Measurements from ENCODE around the gene TICAM2. TPM values are rescaled to one million over a fixed set of nuclear protein-coding genes. Genes with fewer than 3 reads are reported as not detected.

Gene TICAM2
- total RNA-seq, 1 donor from 2014 or later, result 0.86 TPM

DNA sequence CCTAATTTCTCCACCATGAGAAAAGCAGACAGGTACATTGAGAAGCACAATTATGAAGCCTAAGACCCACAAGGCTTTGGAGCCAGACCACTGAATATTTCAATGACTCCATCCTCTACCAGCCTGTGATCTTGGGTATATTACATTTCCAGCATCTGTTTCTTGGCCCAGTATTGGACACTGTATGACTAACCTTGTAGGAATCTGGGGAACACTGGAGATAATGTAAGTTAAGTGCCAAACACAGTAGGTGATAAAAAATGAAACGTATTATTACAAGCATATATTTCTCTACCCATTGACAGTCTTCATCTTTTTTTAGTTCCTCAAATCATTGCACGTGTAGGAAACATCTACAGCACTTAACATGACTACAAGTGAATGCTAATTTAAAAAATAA is 29.1 kb downstream of the TICAM2 start:
- no peaks in the 10 kb centered on the region for H3K9me3 Mint-ChIP-seq
- no peak overlapping the region for H3K4me3 Mint-ChIP-seq
- no peaks in the 10 kb centered on the region for H3K4me1 Mint-ChIP-seq
- H3K36me3 Mint-ChIP-seq (ENCODE audit: low read depth), result no peaks in the 10 kb centered on the region
- intact Hi-C loops (cut with micrococcal nuclease), result loop anchor here (5.0 kb wide), 3 partner anchors 196 to 1961 kb away; no protein-coding TSS in a partner anchor
- no peak overlapping the region for H3K27ac Mint-ChIP-seq
- DNase-seq, result no peak
- H3K27me3 Mint-ChIP-seq, result peaks cover 18% of the 10 kb centered on the region

DNA sequence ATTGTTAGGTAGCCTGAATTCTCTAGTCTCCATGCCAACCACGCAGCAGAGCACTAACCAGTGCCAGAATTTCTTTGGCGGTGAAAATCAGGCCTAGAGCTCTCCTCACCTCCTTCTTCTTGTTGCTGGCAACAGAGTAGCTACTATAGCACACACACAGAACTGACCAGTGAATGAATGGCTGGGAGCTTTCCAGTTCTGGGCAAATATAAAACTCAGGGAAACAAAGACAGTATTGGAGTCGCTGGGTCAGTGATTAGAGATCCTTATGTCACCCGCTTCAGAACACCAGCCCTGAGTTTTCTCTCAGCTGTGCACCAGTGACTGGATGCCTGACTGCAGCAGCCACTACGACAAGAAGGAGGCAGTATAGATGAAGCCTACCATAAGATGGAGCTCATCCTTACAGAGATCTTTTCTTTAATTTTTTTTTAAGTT is 30.8 kb downstream of the TICAM2 start:
- H3K27ac Mint-ChIP-seq, result no peak overlapping the region
- H3K4me3 Mint-ChIP-seq, result no peak overlapping the region
- H3K36me3 Mint-ChIP-seq (ENCODE audit: low read depth), result no peaks in the 10 kb centered on the region
- H3K27me3 Mint-ChIP-seq, result peaks cover 26% of the 10 kb centered on the region
- DNase-seq, result no peak
- intact Hi-C loops (cut with micrococcal nuclease), result loop anchor here (5.0 kb wide), 3 partner anchors 194 to 1959 kb away; no protein-coding TSS in a partner anchor
- no peaks in the 10 kb centered on the region for H3K4me1 Mint-ChIP-seq
- no peaks in the 10 kb centered on the region for H3K9me3 Mint-ChIP-seq

DNA sequence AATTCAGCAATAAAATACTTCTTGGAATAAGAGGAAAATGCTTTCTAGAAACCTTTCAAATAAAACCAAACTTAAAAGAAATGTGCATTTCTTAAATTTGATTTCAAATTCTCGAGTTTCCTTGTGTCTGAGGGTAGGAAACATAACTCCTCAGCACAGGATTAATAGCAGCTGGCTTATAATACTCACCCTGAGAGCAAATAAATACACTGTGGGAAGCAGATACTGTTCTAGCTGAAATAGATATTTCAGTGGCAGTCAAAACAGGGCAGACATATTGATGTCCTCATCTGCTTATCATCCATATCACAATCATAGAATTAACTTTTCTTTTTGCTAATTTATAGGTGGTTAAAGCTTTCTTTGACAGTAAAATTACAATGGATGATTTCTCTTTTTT is 33.6 kb downstream of the TICAM2 start:
- no peaks in the 10 kb centered on the region for H3K4me1 Mint-ChIP-seq
- H3K27me3 Mint-ChIP-seq, result peaks cover 37% of the 10 kb centered on the region
- no peak overlapping the region for H3K27ac Mint-ChIP-seq
- no peaks in the 10 kb centered on the region for H3K36me3 Mint-ChIP-seq (ENCODE audit: low read depth)
- H3K4me3 Mint-ChIP-seq, result no peak overlapping the region
- intact Hi-C loops (cut with micrococcal nuclease), result no loop called here
- no peak for DNase-seq
- no peaks in the 10 kb centered on the region for H3K9me3 Mint-ChIP-seq

DNA sequence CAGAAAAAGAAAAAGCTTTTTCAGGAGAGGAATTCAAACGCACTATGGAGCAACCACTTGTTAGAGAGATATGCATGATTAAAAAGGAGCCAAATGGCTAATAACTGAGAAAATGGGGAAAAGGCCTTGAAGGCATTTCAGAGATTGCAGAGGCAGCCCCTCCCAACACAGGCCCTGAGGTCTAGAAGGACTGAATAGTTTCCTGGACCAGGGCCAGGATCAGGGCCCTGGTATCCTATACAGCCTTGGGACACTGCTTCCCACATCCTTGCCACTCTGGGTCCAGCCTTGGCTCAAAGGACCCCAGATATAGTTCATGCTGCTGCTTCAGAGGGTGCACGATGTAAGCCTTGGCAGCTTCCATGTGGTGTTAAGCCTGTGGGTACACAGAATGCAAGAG is 37.0 kb downstream of the TICAM2 start:
- H3K27ac Mint-ChIP-seq, result no peak overlapping the region
- peaks cover 37% of the 10 kb centered on the region for H3K27me3 Mint-ChIP-seq
- no peak for DNase-seq
- no peak overlapping the region for H3K4me3 Mint-ChIP-seq
- H3K4me1 Mint-ChIP-seq, result no peaks in the 10 kb centered on the region
- no peaks in the 10 kb centered on the region for H3K9me3 Mint-ChIP-seq
- intact Hi-C loops (cut with micrococcal nuclease), result no loop called here
- no peaks in the 10 kb centered on the region for H3K36me3 Mint-ChIP-seq (ENCODE audit: low read depth)

DNA sequence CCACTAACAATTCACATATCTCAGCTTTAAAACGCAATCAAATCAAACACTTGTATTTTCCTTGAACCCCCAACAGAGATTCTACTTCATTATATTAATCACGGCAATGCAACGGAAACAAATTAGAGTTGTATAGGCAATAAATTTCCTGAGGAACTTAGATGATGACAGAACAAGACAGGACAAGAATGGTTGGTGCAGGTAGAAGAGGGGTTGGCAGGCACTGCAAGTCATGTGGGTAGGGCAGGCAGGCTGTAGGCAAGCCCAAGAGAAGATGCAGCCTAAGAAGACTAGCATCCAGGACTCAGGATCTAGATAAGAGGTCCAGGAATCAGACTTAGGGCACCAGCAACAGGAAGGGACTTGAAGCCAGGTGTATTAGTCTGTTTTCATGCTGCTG is 41.1 kb downstream of the TICAM2 start:
- H3K27ac Mint-ChIP-seq, result no peak overlapping the region
- H3K9me3 Mint-ChIP-seq, result no peaks in the 10 kb centered on the region
- no peak for DNase-seq
- H3K4me3 Mint-ChIP-seq, result no peak overlapping the region
- intact Hi-C loops (cut with micrococcal nuclease), result no loop called here
- H3K4me1 Mint-ChIP-seq, result peaks cover 9% of the 10 kb centered on the region
- H3K36me3 Mint-ChIP-seq (ENCODE audit: low read depth), result no peaks in the 10 kb centered on the region
- H3K27me3 Mint-ChIP-seq, result peaks cover 29% of the 10 kb centered on the region

DNA sequence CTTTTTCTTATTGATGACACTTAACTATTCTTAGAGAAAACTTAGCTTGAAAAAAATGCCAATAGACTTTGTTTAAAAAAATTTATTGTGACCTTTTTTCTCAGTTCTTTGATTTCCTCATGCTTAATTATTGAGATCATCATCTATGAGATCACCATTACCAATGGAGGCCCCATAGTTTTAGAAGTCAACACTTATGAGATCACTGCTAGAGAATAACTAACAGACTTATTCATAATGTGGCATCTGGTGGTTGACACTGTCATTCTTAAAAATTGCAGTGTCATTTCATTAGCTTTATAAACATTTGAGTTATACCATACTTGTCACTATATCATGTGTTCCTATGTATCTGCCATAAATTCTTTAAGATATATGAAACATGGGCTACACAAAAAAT is 42.8 kb downstream of the TICAM2 start:
- Mint-ChIP-seq H3K4me1 (peaks cover 9% of the 10 kb centered on the region), H3K9me3 (no peaks in the 10 kb centered on the region), H3K36me3 (ENCODE audit: low read depth) (no peaks in the 10 kb centered on the region), H3K27ac (no peak overlapping the region), H3K4me3 (no peak overlapping the region), H3K27me3 (peaks cover 22% of the 10 kb centered on the region)
- DNase-seq, result no peak
- intact Hi-C loops (cut with micrococcal nuclease), result no loop called here

DNA sequence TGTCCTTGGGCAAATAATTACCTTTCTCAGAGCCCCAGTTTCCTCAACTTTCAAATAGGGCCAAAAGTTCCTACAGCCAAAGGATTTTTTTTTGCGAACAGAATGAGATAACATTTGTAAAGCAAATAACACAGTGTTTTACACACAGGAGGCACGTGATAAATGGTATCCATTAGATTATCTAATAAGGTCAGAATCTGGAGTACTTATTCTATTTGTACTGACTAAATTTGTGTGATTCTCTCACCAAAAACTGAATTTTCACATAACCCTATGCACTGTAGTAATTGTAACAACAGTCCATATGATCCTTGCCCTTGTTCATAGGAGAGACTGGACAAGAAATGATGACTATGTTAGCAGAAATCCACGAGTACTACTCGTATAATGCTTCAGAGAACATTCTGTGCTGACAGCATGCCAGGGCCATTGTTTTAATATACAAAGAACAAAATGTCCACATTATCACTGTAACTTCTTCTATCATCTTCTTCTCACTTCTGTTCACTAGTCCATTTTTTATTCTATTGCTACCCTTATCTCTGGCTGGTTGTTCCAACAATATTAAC is 43.8 kb downstream of the TICAM2 start:
- no peak overlapping the region for H3K4me3 Mint-ChIP-seq

DNA sequence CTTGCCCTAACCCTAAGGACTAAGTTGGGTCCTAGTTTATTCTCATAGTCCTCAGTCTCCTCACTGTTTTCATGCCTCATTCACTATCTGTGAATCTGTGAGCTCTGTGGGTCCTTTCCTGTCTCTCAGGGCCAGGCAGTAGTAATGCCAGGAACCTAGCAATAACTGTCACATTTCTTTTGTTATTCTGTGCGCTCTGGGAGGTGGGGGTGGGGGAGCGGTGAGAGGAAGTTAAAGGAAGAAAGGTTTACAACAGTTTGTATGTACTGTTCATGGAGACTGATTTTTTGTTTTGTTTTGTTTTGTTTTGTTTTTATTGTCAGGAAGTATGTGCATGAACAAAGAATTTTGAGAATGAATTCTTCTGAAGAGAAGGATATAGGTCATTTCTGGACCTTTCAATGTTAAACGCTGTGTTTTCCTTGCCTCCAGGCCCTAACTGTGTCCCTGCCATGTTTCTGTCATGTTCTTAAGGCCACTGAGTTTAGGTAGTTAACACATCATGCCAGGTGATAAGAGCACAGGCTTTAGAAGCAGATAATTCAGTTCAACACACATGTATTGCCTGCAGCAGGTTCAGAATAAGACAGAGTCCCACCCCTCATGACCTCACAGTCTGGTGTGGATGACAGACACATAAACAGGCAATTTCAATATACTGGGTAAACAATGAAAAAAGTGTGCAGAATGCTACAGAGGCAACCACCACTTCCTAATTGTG is 44.5 kb downstream of the TICAM2 start:
- peaks cover 9% of the 10 kb centered on the region for H3K4me1 Mint-ChIP-seq
- H3K4me3 Mint-ChIP-seq, result no peak overlapping the region
- H3K9me3 Mint-ChIP-seq, result no peaks in the 10 kb centered on the region
- no peak for DNase-seq
- H3K36me3 Mint-ChIP-seq (ENCODE audit: low read depth), result no peaks in the 10 kb centered on the region
- peaks cover 14% of the 10 kb centered on the region for H3K27me3 Mint-ChIP-seq
- no peak overlapping the region for H3K27ac Mint-ChIP-seq
- intact Hi-C loops (cut with micrococcal nuclease), result no loop called here

More for the DNA sequence above, 43.8 kb downstream of the TICAM2 start:
- no peaks in the 10 kb centered on the region for H3K36me3 Mint-ChIP-seq (ENCODE audit: low read depth)
- peaks cover 19% of the 10 kb centered on the region for H3K27me3 Mint-ChIP-seq
- DNase-seq, result no peak
- H3K4me1 Mint-ChIP-seq, result peaks cover 9% of the 10 kb centered on the region
- no peak overlapping the region for H3K27ac Mint-ChIP-seq
- intact Hi-C loops (cut with micrococcal nuclease), result no loop called here
- no peaks in the 10 kb centered on the region for H3K9me3 Mint-ChIP-seq

DNA sequence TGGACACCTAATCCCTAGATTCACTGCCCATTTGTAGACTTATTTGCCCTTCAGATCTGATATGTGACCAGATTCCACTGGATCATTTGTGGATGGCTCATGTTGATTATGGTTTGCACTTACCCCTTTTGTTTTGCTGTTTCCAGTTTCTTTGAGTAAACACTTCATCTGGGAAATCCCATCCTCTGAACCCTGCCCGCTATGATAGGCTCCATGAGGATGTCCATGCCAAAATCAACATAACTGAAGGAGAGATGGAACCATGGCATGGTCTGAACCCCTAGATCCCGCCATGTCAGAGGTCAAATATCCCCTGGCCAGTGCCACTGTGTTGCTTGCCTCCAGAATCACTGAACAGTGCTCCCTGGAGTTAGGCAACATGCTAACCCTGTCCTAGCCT is 46.0 kb downstream of the TICAM2 start:
- Mint-ChIP-seq H3K27ac (no peak overlapping the region), H3K4me1 (peaks cover 9% of the 10 kb centered on the region), H3K27me3 (peaks cover 19% of the 10 kb centered on the region), H3K4me3 (no peak overlapping the region), H3K9me3 (no peaks in the 10 kb centered on the region), H3K36me3 (ENCODE audit: low read depth) (no peaks in the 10 kb centered on the region)
- intact Hi-C loops (cut with micrococcal nuclease), result no loop called here
- DNase-seq, result no peak

DNA sequence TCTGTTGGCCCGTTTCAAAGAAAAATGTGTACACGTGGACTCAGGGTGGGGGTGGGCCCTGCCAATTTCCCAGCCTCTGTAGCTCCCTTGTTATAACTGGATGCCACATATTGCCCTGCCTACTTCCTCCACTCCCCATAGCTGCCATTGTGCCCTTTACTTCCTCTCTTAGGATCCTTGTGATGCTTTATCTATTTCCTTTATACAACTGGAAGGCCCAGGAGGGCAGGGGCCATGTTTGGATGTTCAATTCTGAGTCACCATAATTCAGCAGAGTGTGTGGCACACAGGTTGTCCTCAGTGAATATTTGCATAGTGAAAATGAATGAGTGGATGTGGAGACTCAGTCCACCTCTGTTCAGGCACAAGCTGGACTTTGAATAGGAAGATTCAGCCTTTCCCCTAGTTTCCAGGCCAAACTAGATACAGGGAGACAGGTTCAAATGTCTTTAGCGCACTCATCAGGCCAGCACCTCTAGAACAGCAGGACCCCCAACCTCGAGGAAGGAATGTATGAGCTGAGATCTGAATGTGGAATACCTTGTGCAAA is 47.1 kb downstream of the TICAM2 start:
- intact Hi-C loops (cut with micrococcal nuclease), result no loop called here
- Mint-ChIP-seq H3K4me3 (no peak overlapping the region), H3K9me3 (no peaks in the 10 kb centered on the region), H3K27me3 (peaks cover 13% of the 10 kb centered on the region), H3K27ac (no peak overlapping the region), H3K4me1 (peaks cover 9% of the 10 kb centered on the region), H3K36me3 (ENCODE audit: low read depth) (no peaks in the 10 kb centered on the region)
- DNase-seq, result no peak

DNA sequence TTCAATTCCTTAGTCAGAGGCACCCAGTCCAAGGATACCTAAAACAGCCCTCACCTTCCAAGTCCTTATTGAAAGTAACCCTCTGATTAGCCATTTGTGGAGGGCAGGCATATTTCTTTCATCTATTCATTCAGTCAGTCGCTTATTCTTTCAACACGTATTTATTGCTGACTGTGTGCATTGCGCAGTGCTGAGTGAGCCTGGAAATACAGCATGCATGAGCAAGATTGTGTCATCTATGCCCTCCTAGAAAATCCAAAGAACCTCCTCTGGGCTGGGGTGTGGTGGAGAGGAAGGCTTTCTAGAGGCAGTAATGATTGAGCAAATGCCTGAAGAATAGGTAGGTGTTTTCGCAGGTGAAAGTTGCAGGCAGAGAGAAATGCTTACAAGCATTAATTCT is 49.2 kb downstream of the TICAM2 start:
- Mint-ChIP-seq H3K4me3 (no peak overlapping the region), H3K9me3 (no peaks in the 10 kb centered on the region)

DNA sequence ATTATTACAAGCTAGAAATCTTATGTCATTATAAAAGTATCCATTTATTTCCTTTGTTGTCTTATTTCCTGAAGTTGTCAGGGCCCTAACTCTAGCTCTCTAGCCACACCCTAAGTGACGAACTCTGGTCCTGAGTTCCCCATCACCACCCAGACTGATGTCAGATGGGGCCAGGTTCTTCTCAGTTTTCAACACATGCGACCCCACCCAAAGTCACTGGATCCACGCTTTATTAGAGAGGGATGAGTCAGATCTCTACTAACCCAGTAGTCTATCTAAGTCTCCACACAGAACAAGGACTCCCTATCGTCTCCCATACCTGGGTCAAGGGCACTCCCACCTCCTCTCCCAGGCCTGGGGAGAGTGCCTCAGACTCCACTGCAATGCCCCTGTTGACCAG is 50.9 kb downstream of the TICAM2 start:
- Mint-ChIP-seq H3K4me1 (peaks cover 2% of the 10 kb centered on the region), H3K9me3 (no peaks in the 10 kb centered on the region), H3K4me3 (no peak overlapping the region), H3K27me3 (peaks cover 10% of the 10 kb centered on the region), H3K27ac (no peak overlapping the region), H3K36me3 (ENCODE audit: low read depth) (no peaks in the 10 kb centered on the region)
- intact Hi-C loops (cut with micrococcal nuclease), result no loop called here
- DNase-seq, result no peak

More for the DNA sequence above, 49.2 kb downstream of the TICAM2 start:
- Mint-ChIP-seq H3K4me1 (peaks cover 10% of the 10 kb centered on the region), H3K27me3 (peaks cover 10% of the 10 kb centered on the region), H3K27ac (no peak overlapping the region), H3K36me3 (ENCODE audit: low read depth) (no peaks in the 10 kb centered on the region)
- DNase-seq, result no peak
- intact Hi-C loops (cut with micrococcal nuclease), result no loop called here

DNA sequence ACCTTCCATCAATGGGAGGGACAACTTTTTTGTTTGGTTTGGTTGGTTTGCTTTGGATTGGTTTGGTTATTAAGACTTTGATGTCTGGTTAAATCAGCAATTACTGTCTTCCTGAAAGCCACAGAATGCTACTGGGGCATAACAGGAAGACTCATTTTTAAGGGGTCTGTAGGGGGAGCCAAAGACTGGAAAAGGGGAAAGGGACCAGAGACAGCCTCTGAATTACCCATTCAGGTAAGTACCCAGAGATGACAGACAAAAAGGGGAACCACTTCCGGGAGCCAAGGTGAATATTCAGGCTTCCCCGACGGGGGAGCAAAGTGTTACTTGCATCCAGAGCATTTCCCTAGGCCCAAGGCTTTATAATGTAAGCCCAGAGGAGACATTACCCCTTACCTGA is 53.1 kb downstream of the TICAM2 start:
- peaks cover 9% of the 10 kb centered on the region for H3K36me3 Mint-ChIP-seq (ENCODE audit: low read depth)
- intact Hi-C loops (cut with micrococcal nuclease), result loop anchor here (10.0 kb wide), 1 partner anchor 374 kb away; no protein-coding TSS in a partner anchor
- peaks cover 7% of the 10 kb centered on the region for H3K4me1 Mint-ChIP-seq
- H3K4me3 Mint-ChIP-seq, result no peak overlapping the region
- DNase-seq, result no peak
- no peak overlapping the region for H3K27ac Mint-ChIP-seq
- H3K9me3 Mint-ChIP-seq, result peaks cover 6% of the 10 kb centered on the region
- H3K27me3 Mint-ChIP-seq, result peaks cover 10% of the 10 kb centered on the region

DNA sequence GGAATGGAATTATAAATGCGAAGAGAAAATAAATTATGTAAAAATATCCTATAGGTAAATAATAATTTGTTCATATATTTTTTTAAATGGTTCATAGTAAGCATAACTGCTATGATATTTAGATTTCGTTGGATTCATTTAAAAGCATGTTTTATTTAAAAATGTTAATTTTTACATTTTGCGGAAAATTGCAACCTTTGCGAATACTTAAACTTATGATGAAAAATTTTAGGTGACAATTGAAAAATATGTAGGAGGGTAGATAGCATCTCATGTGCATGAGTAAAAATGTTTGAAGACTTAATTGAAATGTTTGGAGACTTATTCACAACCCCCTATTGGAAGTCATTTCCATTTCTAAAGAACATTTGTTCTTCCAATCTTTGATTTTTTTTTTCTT is 53.6 kb downstream of the TICAM2 start:
- DNase-seq, result no peak
- peaks cover 7% of the 10 kb centered on the region for H3K4me1 Mint-ChIP-seq
- peaks cover 13% of the 10 kb centered on the region for H3K36me3 Mint-ChIP-seq (ENCODE audit: low read depth)
- no peak overlapping the region for H3K4me3 Mint-ChIP-seq
- H3K9me3 Mint-ChIP-seq, result peaks cover 6% of the 10 kb centered on the region
- peaks cover 10% of the 10 kb centered on the region for H3K27me3 Mint-ChIP-seq
- H3K27ac Mint-ChIP-seq, result no peak overlapping the region
- intact Hi-C loops (cut with micrococcal nuclease), result loop anchor here (10.0 kb wide), 1 partner anchor 374 kb away; no protein-coding TSS in a partner anchor
